GM12873 (cell line): ENCODE results near the gene COL16A1.

ENCODE experiments used
- TF ChIP-seq, protein P1 (sequence below): IDR thresholded peaks from 2 replicates; pipeline ENCODE4 v1.5.1; 2012; ENCODE audit warnings: low read depth, mild to moderate bottlenecking, moderate library complexity, low read length, control low read depth; ENCODE audit not compliant: insufficient read depth; ENCODE audit errors: missing control alignments

The COL16A1 gene

GRCh38 chr1:31725134-31725533 lies 21.3 kb upstream of the COL16A1 start:
- TF ChIP-seq, protein P1, sequence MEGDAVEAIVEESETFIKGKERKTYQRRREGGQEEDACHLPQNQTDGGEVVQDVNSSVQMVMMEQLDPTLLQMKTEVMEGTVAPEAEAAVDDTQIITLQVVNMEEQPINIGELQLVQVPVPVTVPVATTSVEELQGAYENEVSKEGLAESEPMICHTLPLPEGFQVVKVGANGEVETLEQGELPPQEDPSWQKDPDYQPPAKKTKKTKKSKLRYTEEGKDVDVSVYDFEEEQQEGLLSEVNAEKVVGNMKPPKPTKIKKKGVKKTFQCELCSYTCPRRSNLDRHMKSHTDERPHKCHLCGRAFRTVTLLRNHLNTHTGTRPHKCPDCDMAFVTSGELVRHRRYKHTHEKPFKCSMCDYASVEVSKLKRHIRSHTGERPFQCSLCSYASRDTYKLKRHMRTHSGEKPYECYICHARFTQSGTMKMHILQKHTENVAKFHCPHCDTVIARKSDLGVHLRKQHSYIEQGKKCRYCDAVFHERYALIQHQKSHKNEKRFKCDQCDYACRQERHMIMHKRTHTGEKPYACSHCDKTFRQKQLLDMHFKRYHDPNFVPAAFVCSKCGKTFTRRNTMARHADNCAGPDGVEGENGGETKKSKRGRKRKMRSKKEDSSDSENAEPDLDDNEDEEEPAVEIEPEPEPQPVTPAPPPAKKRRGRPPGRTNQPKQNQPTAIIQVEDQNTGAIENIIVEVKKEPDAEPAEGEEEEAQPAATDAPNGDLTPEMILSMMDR, result no peak

GRCh38 chr1:31723828-31724359 lies 20.1 kb upstream of the COL16A1 start:
- TF ChIP-seq, protein P1, result no peak

DNA sequence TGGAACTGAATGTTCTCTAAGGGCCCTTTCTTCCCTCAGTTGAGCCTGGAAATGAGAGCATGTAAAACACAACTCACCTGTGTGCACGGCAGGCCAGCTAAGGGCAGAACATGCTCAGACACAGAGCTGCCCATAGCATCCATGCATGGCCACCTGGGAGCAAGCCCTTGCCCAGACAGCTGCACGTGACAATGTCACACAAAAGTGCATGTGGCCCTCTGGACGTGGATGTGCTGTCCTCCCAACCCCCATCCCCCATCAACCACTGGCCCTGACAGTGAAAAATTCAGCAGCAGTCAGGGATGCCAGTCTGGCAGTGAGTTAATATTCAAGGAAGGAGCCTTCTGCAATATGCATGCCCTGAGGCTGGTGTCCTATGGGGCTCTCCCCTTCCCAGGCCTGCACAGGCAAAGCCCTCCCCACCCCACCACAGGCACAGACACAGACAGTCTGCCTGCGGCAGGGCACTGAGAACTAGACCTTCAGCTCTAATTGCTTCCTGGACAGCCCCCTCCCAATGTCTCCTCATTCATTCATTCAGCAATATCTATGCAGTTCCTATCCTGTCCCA lies 14.6 kb upstream of the COL16A1 start:
- TF ChIP-seq, protein P1, result no peak

DNA sequence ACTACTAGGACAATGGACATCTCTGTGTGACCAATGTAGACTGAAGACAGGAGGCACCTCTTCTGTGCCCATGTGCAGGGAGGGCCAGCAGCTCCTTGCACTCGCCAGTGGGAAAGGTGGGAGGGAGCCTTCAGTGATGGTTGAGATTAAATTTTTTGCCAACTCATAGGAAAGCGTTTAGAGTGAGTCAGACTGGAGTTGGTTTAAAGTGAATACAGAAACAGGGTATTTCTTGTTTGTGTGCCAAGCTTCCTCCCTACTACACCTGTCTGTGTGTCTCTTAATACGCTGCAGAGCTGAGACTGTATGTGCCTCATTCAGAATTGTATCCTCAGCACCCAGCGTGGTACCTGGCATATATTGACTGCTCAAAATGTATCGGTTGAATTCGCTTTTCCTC lies 13.5 kb upstream of the COL16A1 start:
- TF ChIP-seq, protein P1, result no peak

DNA sequence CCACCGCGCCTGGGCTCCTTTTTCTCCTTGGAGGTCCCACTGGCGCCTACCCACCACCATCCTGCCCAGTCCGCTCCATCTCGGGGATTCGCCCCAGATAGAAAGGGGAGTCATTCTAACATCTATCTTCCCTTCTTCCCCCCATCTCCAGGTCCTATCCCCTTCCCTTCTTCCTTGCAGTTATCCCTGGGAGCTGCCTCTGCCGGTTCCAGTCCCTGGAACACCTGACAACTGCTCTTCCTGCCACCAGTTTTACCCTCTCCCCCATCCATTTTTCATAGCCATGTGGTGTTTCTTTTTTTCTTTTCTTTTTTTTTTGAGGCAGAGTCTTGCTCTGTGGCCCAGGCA lies 12.0 kb upstream of the COL16A1 start:
- TF ChIP-seq, protein P1, result no peak

DNA sequence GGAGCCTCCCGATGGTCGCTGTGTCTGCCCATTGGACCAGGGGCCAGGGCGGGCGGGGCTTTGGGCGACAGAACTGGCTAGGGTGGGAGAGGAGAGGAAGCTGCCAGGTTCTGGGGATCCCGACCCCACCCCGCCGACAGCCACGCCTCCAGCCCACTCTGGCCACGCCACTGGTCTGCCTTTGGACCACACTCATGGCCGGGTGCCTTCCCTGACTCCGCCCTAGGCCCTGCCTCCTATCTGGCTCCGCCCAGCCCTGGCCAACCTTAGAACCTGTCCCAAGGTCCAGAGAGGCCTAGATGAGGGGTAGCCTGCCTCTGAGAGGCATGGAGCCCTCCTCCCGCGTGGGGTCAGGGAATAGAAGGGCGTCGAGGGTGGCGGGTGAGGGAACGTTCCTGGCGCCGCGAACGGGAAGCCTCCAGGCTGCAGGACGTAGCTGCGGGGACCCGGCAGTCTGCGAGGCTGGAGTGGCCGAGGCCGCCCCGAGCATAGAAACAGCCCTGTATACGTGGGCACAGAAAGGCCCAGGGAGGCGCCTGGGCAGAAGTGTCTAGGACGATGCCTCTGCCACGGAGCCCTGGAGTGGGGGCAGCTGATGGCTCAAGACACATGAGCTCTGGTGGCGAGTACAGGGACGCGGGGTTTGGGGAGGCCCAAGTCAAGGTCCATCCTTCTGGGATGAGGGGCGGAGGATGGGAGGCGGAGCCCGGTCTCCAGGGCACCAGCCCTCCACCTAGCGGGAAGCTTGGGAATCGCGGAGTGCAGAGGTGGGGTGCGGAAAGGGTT lies 11.5 kb upstream of the COL16A1 start:
- TF ChIP-seq, protein P1, result peak; percentile 86

DNA sequence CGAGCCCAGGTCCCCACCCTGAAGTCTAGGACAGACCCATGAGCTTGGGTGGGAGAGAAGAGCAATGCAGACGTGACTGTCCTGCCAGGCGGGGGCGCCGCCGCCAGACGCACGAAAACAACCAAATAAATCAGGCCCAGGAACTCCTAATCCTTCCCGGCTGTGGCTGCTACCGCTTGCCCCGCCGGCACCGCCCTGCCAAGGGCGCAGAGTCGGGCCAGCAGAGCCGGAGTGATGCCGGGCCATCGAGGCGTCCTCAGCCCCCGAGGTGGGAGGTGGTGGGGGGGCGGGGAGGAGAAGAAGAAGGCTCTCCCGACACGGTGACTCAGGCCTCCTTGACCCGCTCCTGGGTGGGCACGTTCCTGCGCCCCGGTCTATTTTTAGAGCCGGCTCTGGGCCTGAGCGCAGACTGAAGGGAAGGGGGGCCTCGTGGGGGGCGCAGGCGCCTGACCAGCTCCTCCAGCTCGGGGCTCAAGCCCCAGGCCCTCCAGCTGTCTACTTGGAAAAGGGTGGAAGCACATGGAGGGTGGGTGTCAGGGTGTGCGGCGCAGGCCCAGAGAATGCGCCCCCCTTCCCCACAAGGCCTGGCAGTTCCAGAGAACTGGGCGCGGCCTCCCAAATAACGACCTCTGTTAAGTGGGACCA lies 10.7 kb upstream of the COL16A1 start:
- TF ChIP-seq, protein P1, result peak; percentile 59
